ENCODE data around the gene S100A12.

- TF ChIP-seq CTCF (IDR thresholded peaks at IDR 0.05 in 2 of 3, conservative IDR thresholded peaks at IDR 0.05 in 1 of 3; ENCODE audit: insufficient read depth in 2 of 3, low read depth in 1 of 3, low read length in 3 of 3): no peak
- no peak for TF ChIP-seq USF2 (CRISPR knock-in tag; IDR thresholded peaks at IDR 0.05)
- no peak for TF ChIP-seq PATZ1 (CRISPR knock-in tag; IDR thresholded peaks at IDR 0.05; ENCODE audit: borderline replicate concordance)
- no peak for TF ChIP-seq RBFOX2 (IDR thresholded peaks at IDR 0.05; ENCODE audit: low read depth, low read length)
- no peak for TF ChIP-seq ZNF23 (CRISPR knock-in tag; IDR thresholded peaks at IDR 0.05)
- TF ChIP-seq ZNF263 (CRISPR knock-in tag; IDR thresholded peaks at IDR 0.05; ENCODE audit: borderline replicate concordance): no peak
- TF ChIP-seq RFX5 (IDR thresholded peaks at IDR 0.05; ENCODE audit: low read depth, low read length): no peak
- TF ChIP-seq KLF10 (CRISPR knock-in tag; IDR thresholded peaks at IDR 0.05): no peak
- no peak for TF ChIP-seq POLR2A (conservative IDR thresholded peaks at IDR 0.05)
- TF ChIP-seq SOX6 (IDR thresholded peaks at IDR 0.05): no peak
These were observed 19.8 kb upstream of the S100A12 start for GRCh38 chr1:153395136-153395685.
